ENCODE results near the gene TTC16.
"Not testable (repeated sequence)": the region's sequence is repeated elsewhere in the genome, so short reads cannot be mapped to it uniquely, and the experiment has no call there.

Gene TTC16

GRCh38 chr9:127779136-127779981 lies 63.5 kb downstream of the TTC16 start:
- DNase-seq, result peak in 1 of 3 donors; percentile 50
- peaks cover 27 to 92% (median 84%) of the 10 kb centered on the region in 4 experiments for H3K4me1 ChIP-seq (ENCODE audit: control extremely low read depth in 1 of 4, control insufficient read depth in 4 of 4, insufficient read depth in 4 of 4, low read length in 3 of 4)
- CTCF ChIA-PET, result interaction anchor here (0.6 to 12.9 kb wide), 6 partner anchors 8 to 127 kb away, joined by 3 to 244 read pairs (median 4); no protein-coding TSS in a partner anchor
- peaks cover 0 to 4% (median 3%) of the 10 kb centered on the region in 4 experiments for H3K36me3 ChIP-seq (ENCODE audit: control insufficient read depth in 4 of 4, insufficient read depth in 4 of 4, low read length in 3 of 4)
- H3K27ac ChIP-seq (ENCODE audit: insufficient read depth in 1 of 2, low read depth in 1 of 2, low read length in 2 of 2, poor library complexity in 1 of 2, severe bottlenecking in 2 of 2), result peak overlapping the region; percentile 64 to 78
- no peaks in the 10 kb centered on the region for H3K9me3 ChIP-seq (ENCODE audit: control extremely low read depth in 1 of 5, control insufficient read depth in 4 of 5, insufficient read depth in 2 of 5, low read depth in 1 of 5, low read length in 4 of 5)
- peak overlapping the region; percentile 41 to 94 (median 84) for H3K4me3 ChIP-seq (ENCODE audit: control insufficient read depth in 1 of 7, extremely low read depth in 1 of 7, insufficient read depth in 4 of 7, low read depth in 2 of 7, low read length in 6 of 7)
- 24% methylated on average over 13 of the region's 17 CpGs for WGBS (ENCODE audit: insufficient coverage)
- POLR2A ChIA-PET, result interaction anchor here (0.6 to 2.8 kb wide), 4 partner anchors 9 to 1515 kb away, joined by 3 to 13 read pairs (median 5); no protein-coding TSS in a partner anchor
- no peaks in the 10 kb centered on the region for H3K27me3 ChIP-seq (replicated peaks in 2 of 5; ENCODE audit: control insufficient read depth in 4 of 5, insufficient read depth in 5 of 5, low read length in 4 of 5)

DNA sequence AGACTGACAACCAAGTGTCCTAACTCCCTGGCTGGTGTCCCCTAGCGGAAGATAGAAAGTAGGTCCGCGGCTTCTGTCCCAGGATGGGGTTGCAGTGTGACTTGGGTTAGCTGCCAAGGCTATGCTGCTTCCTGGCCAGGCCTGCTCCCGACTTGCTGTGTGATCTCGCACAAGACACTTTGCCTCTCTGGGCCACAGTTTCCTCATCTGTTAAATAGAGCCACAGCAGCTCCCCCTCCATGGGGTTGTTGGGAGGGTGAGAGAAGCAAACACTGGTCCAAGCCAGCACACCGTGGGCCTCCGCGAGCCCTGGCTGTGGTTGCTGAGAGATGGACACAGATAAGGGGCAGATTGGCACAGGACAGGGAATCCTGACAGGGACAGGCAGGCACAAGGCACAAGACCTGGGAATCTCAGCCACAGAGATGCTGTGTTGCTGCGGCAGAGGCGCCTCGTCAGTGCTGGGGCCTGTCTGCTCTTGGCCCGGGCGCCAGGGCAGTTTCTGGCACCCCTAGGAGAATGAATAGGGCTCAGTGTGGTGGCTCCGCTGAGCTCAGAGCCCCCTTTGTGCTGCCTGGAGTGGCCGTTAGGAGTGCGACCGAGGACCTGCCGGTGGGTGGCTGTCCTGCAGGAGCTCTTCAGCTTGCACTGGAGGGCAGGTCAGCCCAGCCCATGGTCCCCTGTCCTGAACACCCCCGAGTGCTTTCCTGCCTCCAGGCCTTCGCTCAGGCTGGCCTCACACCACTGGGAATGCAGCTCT lies 64.4 kb downstream of the TTC16 start:
- peak overlapping the region in 1 of 2 experiments; percentile 78 for H3K27ac ChIP-seq (ENCODE audit: insufficient read depth in 1 of 2, low read depth in 1 of 2, low read length in 2 of 2, poor library complexity in 1 of 2, severe bottlenecking in 2 of 2)
- CTCF ChIA-PET, result interaction anchor here (0.7 to 12.9 kb wide), 3 partner anchors 14 to 89 kb away, joined by 3 to 244 read pairs (median 3); partner anchors contain the start of gene TOR2A

GRCh38 chr9:127780909-127781308 lies 65.0 kb downstream of the TTC16 start:
- peak overlapping the region in 2 of 7 experiments; percentile 36 to 84 for H3K4me3 ChIP-seq (ENCODE audit: control insufficient read depth in 1 of 7, extremely low read depth in 1 of 7, insufficient read depth in 4 of 7, low read depth in 2 of 7, low read length in 6 of 7)
- 81% methylated on average over 4 of the region's 9 CpGs for WGBS (ENCODE audit: insufficient coverage)
- ChIA-PET CTCF (interaction anchor here (0.6 to 12.9 kb wide), 3 partner anchors 14 to 262 kb away, joined by 3 to 244 read pairs (median 3); partner anchors contain the start of gene TOR2A), POLR2A (interaction anchor here (0.7 to 2.8 kb wide), 3 partner anchors 9 to 24 kb away, joined by 3 to 13 read pairs (median 4); no protein-coding TSS in a partner anchor)
- H3K4me1 ChIP-seq (ENCODE audit: control extremely low read depth in 1 of 4, control insufficient read depth in 4 of 4, insufficient read depth in 4 of 4, low read length in 3 of 4), result peaks cover 25 to 86% (median 84%) of the 10 kb centered on the region in 4 experiments
- H3K27me3 ChIP-seq (replicated peaks in 2 of 5; ENCODE audit: control insufficient read depth in 4 of 5, insufficient read depth in 5 of 5, low read length in 4 of 5); H3K9me3 ChIP-seq (ENCODE audit: control extremely low read depth in 1 of 5, control insufficient read depth in 4 of 5, insufficient read depth in 2 of 5, low read depth in 1 of 5, low read length in 4 of 5); H3K36me3 ChIP-seq (ENCODE audit: control insufficient read depth in 4 of 4, insufficient read depth in 4 of 4, low read length in 3 of 4): not testable (repeated sequence)
- DNase-seq, result peak in 2 of 3 donors; percentile 74 to 78
- H3K27ac ChIP-seq (ENCODE audit: insufficient read depth in 1 of 2, low read depth in 1 of 2, low read length in 2 of 2, poor library complexity in 1 of 2, severe bottlenecking in 2 of 2), result peak overlapping the region in 1 of 2 experiments; percentile 78

More for the DNA sequence above, 64.4 kb downstream of the TTC16 start:
- Histone ChIP-seq H3K4me3 (ENCODE audit: control insufficient read depth in 1 of 7, extremely low read depth in 1 of 7, insufficient read depth in 4 of 7, low read depth in 2 of 7, low read length in 6 of 7) (peak overlapping the region in 2 of 7 experiments; percentile 36 to 84), H3K4me1 (ENCODE audit: control extremely low read depth in 1 of 4, control insufficient read depth in 4 of 4, insufficient read depth in 4 of 4, low read length in 3 of 4) (peaks cover 27 to 92% (median 89%) of the 10 kb centered on the region in 4 experiments), H3K36me3 (ENCODE audit: control insufficient read depth in 4 of 4, insufficient read depth in 4 of 4, low read length in 3 of 4) (no peaks in the 10 kb centered on the region), H3K27me3 (replicated peaks in 2 of 5; ENCODE audit: control insufficient read depth in 4 of 5, insufficient read depth in 5 of 5, low read length in 4 of 5) (no peaks in the 10 kb centered on the region), H3K9me3 (ENCODE audit: control extremely low read depth in 1 of 5, control insufficient read depth in 4 of 5, insufficient read depth in 2 of 5, low read depth in 1 of 5, low read length in 4 of 5) (no peaks in the 10 kb centered on the region)
- peak in 1 of 3 donors; percentile 45 for DNase-seq
- POLR2A ChIA-PET, result interaction anchor here (0.7 to 2.8 kb wide), 3 partner anchors 8 to 24 kb away, joined by 3 to 13 read pairs (median 4); no protein-coding TSS in a partner anchor
- 75% methylated on average over 20 of the region's 20 CpGs for WGBS (ENCODE audit: insufficient coverage)
